HG02884 (cell line): ENCODE results near the gene PCA3.
A peak's percentile ranks its signal among the peaks of the same experiment; 100 is the strongest.
"Not testable (repeated sequence)": the region's sequence is repeated elsewhere in the genome, so short reads cannot be mapped to it uniquely, and the experiment has no call there.

Experiments used
- ATAC-seq: cut with Tn5 transposase; IDR thresholded peaks from one replicate; pipeline ENCODE4 v1.9.1; 2021; ENCODE audit warnings: mild to moderate bottlenecking, moderate library complexity; ENCODE audit not compliant: unreplicated experiment

PCA3 gene

GRCh38 chr9:76764138-76764537 is at the start of gene PCA3:
PCA3 (plus strand) TSS chr9:76764438.
- no peak for ATAC-seq

DNA sequence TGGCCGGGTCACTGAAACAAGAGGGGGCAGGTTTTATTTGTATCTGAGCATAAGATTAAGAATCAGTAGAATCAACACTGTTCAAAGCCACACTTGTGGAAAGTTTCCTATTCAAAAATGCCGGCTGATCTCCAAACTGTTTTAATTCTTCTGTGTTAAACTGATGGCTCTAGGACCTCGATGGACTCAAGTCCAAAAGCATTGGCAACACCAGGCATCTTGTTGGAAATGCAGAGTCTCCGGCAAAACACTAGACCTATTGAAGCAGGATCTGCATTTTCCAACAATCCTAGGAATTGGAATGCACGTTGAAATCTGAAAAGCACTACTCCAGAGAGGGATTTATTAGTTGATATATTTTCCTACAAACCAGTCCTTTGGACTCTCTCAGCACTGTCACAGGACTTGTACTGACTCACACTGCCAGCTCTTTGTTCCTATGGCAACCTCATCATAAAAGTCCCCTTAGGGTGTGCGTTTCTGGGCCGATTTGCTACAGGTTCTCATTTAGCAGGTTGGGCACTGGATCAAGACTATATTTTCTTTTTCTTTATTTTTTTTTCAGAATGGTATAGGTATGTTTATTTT is 48.1 kb upstream of the PCA3 start:
- ATAC-seq, result no peak

DNA sequence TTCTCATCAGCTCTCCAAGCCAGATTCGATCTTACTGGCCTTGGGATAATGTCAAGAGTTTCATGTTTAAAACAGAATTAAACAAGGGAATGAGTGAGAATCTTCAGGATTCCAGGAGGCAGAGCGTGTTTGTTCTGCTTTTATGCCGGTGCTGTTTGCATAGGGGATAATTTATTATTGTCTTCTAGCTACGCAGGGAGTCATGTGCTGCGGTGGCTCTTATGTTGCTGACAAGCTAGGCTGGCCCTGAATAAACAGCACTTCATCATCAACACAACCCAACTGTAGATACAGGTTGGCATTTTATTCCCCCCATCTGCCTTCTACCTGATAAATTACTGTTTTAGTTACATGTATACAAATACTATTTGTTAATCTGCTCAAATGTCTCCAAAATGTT is 47.1 kb upstream of the PCA3 start:
- ATAC-seq, result no peak

DNA sequence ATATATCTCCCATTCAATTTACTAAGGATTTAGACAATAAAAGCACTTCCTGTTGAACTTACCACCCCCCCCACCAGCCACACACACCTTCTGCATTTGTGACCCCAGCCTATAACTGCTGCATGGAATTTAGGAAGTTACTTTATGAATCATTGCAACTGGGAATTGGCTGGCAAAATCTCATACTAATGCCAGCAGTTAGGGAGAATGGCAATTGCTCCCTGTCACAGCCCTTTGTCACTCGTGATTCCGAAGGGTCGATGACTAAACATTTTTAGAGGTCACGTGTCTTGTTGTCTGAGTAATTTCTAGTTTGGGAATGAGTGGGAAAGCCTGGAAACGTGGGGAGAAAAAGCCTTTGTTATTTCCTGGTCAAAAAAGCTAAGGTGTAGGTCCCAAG is 46.6 kb upstream of the PCA3 start:
- no peak for ATAC-seq

- no peak for ATAC-seq
These were observed 46.1 kb upstream of the PCA3 start for GRCh38 chr9:76718166-76718565.

- no peak for ATAC-seq
These were observed 44.0 kb upstream of the PCA3 start for GRCh38 chr9:76720245-76720644.

DNA sequence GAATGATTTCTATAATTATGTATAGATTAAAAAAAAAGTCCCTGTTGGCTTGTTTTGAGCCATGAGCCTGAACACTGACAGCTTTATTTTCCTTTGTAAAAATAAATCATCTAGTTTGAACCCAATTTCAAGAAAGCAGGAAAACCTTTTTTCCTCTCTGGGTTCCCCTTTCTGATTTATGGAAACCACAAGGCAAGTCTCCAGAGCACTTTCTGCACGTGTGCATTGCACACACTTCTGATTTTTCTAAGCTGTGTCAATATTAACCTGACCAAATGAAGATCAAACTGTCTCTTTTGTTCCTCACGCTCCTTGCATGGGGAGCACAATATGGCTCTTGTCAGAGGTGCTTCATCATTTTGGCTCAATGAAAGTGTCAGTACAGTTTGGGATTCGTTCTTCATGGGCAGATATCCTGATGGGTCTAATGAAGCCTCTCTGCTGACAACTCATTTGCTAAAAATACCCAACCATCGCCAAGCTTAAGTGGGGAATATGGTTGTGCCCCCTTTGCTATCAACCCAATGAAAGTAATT is 39.2 kb upstream of the PCA3 start:
- ATAC-seq, result no peak

DNA sequence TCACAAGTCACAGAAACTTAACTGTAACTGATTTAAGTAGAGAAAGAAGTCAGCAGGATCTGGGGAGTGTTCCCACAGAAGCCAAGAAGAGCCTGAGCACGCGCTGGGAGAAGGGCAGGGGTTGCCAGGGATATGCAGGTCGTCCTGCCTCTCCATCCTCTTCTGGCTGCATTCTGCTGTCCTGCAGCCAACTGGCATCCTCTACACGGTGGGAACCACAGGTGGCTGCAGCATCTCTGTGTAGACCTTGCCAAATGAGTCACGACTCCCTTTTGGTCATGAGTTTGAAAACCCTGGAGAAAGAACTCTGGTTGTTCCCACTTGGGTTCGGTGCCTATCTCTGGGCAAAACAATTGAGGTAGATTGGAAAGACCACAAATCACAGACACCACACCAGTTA is 38.4 kb upstream of the PCA3 start:
- ATAC-seq, result no peak

- ATAC-seq, result no peak
These were observed 35.1 kb upstream of the PCA3 start for GRCh38 chr9:76729116-76729515.

- ATAC-seq, result no peak
These were observed 34.1 kb upstream of the PCA3 start for GRCh38 chr9:76729980-76730737.

DNA sequence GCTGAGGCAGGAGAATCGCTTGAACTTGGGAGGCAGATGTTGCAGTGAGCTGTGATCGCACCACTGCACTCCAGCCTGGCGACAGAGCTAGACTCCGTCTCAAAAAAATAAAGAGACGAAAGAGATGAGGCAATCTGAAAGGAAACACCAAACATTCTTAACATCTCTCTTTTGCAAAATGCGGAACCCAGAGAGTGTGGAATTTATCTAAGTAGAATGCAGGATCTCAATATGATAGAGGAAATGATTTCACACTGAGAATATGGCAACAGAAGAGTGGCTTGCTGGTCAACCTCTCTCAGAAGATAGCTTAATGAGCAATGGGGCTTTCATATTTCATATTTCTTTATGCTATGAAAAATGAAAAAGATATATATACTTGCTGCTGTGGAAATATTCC is 33.4 kb upstream of the PCA3 start:
- no peak for ATAC-seq

DNA sequence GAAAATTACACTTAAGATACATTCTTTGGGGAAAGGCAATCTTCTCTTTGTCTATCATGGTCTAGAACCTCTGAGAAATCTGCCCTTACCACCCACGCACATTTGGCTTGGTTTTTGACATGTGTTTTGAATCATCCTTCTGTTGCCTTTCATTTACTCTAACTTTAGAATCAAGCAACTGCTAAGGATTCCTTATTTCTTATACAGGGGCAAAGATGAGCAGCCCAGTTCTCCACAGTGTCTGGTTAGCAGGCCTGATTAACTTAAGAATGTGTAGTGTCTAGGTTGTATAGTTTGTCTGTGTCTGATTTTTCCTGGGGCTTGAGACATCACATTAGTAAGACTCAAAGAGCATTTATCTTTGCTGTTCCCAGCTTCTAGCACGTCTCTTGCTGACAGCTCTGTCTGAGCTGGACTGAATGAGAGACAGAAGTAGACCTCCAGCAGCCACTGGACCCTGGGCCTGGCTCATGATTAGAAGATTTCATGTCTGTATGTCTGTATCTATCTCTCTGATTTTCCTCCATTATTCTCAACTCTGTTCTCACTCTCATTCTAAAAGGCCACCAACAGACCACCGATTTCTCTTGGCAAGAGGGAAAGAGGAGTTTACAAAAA is 31.8 kb upstream of the PCA3 start:
- ATAC-seq, result peak; percentile 62

GRCh38 chr9:76733096-76733495 is 31.1 kb upstream of the PCA3 start:
- no peak for ATAC-seq

GRCh38 chr9:76734716-76735115 is 29.5 kb upstream of the PCA3 start:
- no peak for ATAC-seq

DNA sequence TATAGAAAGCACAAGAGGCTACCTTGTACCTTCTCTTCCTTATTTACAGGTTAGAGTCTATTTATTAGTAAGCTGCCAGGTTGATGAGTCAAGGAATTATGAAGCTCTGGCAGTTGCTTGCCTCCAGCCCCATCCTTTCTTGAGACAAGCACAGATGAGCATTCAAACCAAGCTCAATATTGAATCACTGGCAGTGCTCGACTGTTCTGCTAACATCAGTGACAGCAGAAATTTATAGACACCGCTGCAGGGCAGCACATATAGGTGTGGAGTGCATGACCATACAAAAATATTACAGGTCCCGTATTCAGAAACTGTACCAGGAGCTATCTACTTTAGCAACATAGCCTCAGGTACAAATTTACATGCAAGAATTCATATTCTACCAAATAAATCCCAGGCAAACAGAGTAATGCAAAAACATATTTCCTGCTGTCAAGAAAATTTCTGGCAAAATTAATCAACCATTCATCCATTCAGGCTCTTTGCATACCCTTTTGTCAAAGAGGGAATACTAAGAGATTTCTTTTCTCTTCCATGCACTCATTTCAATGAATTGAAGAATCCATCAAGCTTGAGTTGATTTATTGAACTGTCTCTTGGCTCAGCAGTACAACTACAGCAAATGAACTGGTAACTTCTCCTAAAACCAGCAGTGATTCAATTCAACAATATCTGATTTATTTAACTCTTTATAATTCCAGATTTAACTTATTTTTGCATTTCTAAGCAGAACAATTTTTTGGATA is 26.9 kb upstream of the PCA3 start:
- no peak for ATAC-seq

DNA sequence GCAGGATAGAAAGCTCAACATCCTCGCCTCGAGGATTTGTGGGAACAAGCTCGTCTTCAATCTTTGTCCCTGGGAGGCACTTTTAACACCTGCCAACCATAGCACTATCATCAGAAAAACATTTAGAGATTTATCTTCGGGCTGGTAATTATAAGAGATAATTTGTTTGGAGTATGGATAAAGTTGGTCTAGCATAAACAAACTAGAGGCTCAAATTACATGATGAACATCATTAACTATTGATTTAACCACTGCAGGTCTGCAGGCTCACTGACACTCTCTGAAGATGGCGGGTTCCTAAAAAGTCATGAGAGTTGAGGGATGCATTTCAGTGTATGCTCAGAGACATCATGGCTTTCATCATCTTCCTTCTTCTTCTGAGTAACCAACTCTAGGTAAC is 25.8 kb upstream of the PCA3 start:
- ATAC-seq, result no peak

GRCh38 chr9:76741524-76741923 is 22.7 kb upstream of the PCA3 start:
- ATAC-seq, result no peak

- ATAC-seq, result not testable (repeated sequence)
These were observed 21.3 kb upstream of the PCA3 start for GRCh38 chr9:76742890-76743289.

DNA sequence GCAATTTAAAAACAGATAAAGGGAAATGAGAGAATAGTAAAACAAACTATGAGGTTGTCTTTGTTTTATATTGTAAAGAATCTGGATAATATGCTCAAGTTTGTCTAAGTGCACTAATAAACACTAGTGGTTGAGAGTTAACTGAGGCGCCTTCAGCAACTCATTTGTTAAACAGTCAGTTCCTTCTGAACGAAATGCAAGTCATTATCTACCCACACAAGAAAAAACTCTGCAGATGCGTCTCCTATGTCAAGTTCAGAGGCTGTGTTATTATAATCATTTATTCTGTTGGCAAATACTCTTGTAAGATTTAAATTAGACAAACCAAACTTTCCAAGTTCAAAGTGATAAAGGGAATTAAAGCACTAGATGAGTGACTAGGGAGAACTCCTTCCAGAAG is 20.3 kb upstream of the PCA3 start:
- peak; percentile 21 for ATAC-seq

GRCh38 chr9:76744336-76744735 is 19.9 kb upstream of the PCA3 start:
- peak; percentile 97 for ATAC-seq

DNA sequence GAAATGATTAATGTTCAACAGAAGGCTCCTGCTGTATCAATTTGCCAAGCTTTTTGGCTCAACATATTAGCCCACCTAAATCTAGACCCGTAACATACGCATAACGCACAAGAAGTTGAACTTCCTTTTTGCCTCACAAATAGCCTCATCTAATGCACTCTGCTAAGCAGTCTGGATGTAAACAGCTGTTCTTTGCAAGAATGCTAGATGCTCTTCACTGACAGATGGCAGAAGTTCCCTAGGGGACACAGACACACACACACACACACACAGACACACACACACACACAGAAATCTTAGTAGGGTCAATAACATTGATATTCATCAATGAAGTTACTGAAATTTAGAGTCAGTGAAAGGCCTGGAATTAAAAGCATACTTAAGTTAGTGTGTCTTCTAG is 13.2 kb upstream of the PCA3 start:
- no peak for ATAC-seq
